HepG2 (cell line): Measurements from ENCODE around the gene CD151.

ENCODE experiments used
- AGO2 ChIP-seq: fragments of 200-400 bp; formaldehyde crosslinking; optimal IDR thresholded peaks from 2 replicates; pipeline ENCODE3; 2017; ENCODE audit warnings: mild to moderate bottlenecking, low read depth, low read length, moderate library complexity
- BCLAF1 ChIP-seq: fragments of 450-650 bp; IDR thresholded peaks from 2 replicates; pipeline ENCODE4 v1.6.1; 2017; ENCODE audit warnings: mild to moderate bottlenecking
- ELF3 ChIP-seq: IDR thresholded peaks from 2 replicates; pipeline ENCODE4 v1.6.1; 2016; ENCODE audit warnings: missing genetic modification reagents, missing compliant biosample characterization
- JUNB ChIP-seq: sonication (generic); formaldehyde crosslinking; IDR thresholded peaks from 2 replicates; pipeline ENCODE4 v1.8.0; 2022; ENCODE audit warnings: missing genetic modification reagents, mild to moderate bottlenecking, borderline replicate concordance
- MAFF ChIP-seq: IDR thresholded peaks from 2 replicates; pipeline ENCODE4 v1.6.1; 2011; ENCODE audit warnings: low read depth, low read length, improper control_type of control experiment
- MAFG ChIP-seq: sonication (generic); formaldehyde crosslinking; IDR thresholded peaks from 2 replicates; pipeline ENCODE4 v1.5.1; 2020; ENCODE audit warnings: mild to moderate bottlenecking, missing genetic modification reagents
- MBD4 ChIP-seq: IDR thresholded peaks from 2 replicates; pipeline ENCODE4 v1.6.1; 2012; ENCODE audit warnings: low read length, inconsistent platforms, borderline replicate concordance
- NAIF1 ChIP-seq: sonication (generic); formaldehyde crosslinking; IDR thresholded peaks from 2 replicates; pipeline ENCODE4 v1.5.0; 2020; ENCODE audit warnings: mild to moderate bottlenecking, missing genetic modification reagents, borderline replicate concordance
- POLR2A ChIP-seq, 2 experiments: IDR thresholded peaks; 2 replicates each; pipeline ENCODE4 v1.6.1; 2011; ENCODE audit warnings: low read depth in 2 of 2, low read length in 2 of 2, mild to moderate bottlenecking in 1 of 2, moderate library complexity in 1 of 2; ENCODE audit not compliant: insufficient read depth in 1 of 2
- PRDM4 ChIP-seq: sonication (generic); formaldehyde crosslinking; IDR thresholded peaks from 2 replicates; pipeline ENCODE4 v1.9.0; 2021; ENCODE audit warnings: missing genetic modification reagents, borderline replicate concordance
- TARDBP ChIP-seq: sonication (generic); formaldehyde crosslinking; IDR thresholded peaks from 2 replicates; pipeline ENCODE4 v1.8.0; 2022; ENCODE audit warnings: mild to moderate bottlenecking, missing genetic modification reagents
- ZBTB34 ChIP-seq: sonication (generic); formaldehyde crosslinking; IDR thresholded peaks from 2 replicates; pipeline ENCODE4 v1.8.0; 2022; ENCODE audit warnings: mild to moderate bottlenecking, missing genetic modification reagents
- ZNF124 ChIP-seq: sonication (generic); formaldehyde crosslinking; IDR thresholded peaks from 2 replicates; pipeline ENCODE4 v1.4.0; 2020; ENCODE audit warnings: missing genetic modification reagents
- ZNF724P ChIP-seq: sonication (generic); formaldehyde crosslinking; IDR thresholded peaks from 2 replicates; pipeline ENCODE4 v1.8.0; 2022; ENCODE audit warnings: missing genetic modification reagents, borderline replicate concordance

GRCh38 chr11:855330-855674 is 22.6 kb downstream of the CD151 start:
- TF ChIP-seq MAFF = no peak
- TF ChIP-seq ZNF124 (CRISPR knock-in tag) = no peak
- TF ChIP-seq BCLAF1 = no peak
- no peak for TF ChIP-seq POLR2A (IDR thresholded peaks at IDR 0.05; ENCODE audit: insufficient read depth in 1 of 2, low read depth in 2 of 2, low read length in 2 of 2)
- TF ChIP-seq ELF3 (CRISPR knock-in tag) = no peak
- no peak for TF ChIP-seq TARDBP (CRISPR knock-in tag)
- no peak for TF ChIP-seq PRDM4 (CRISPR knock-in tag)
- TF ChIP-seq JUNB (CRISPR knock-in tag) = no peak
- no peak for TF ChIP-seq MBD4
- TF ChIP-seq NAIF1 = no peak
- no peak for TF ChIP-seq MAFG (CRISPR knock-in tag)
- TF ChIP-seq AGO2 = no peak
- TF ChIP-seq ZBTB34 (CRISPR knock-in tag) = no peak
- TF ChIP-seq ZNF724P (CRISPR knock-in tag) = no peak
